GM12801 (cell line): ENCODE results near the gene MMP21.

Experiments
- CTCF ChIP-seq: IDR thresholded peaks from one replicate; pipeline ENCODE4 v1.5.1; 2011; ENCODE audit warnings: control low read depth; ENCODE audit not compliant: insufficient read length; ENCODE audit errors: extremely low read depth

Gene MMP21

GRCh38 chr10:125801574-125801973 is 26.0 kb upstream of the MMP21 start:
- no peak for TF ChIP-seq CTCF

DNA sequence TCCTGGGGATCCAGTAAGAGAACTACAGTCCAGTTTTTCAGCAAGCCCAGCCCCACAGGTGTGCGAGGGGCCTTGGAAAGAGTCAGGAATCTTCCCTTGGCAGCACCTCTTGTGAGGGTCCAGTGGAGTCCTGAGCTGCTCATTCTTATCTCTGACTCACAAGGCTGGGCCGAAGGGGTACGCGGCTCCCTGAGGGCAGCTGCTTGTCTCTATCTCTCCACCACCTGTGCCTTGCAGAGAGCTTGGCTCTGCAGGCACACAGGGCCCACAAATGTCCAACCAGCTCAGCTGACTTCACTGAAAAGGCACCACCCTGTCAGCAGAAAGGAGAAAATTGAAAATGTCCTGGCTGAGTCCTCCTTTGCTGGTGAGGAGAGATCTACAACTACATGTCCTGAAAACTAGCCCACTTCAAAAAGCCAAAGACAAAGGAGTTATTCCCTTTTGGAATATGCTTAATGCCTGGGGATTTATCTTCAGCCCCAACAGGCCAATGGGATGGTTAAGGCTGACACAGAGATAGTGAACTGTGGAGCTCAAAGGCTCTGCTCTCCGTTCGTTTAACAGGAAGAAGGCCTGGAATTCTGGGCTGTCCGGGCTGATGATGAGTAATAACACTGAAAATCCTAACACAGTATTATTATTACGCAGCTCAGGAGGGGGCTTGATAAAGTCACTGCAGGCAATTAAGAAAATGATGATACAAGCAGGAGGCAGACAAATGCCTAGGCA is 24.0 kb upstream of the MMP21 start:
- TF ChIP-seq CTCF: no peak

DNA sequence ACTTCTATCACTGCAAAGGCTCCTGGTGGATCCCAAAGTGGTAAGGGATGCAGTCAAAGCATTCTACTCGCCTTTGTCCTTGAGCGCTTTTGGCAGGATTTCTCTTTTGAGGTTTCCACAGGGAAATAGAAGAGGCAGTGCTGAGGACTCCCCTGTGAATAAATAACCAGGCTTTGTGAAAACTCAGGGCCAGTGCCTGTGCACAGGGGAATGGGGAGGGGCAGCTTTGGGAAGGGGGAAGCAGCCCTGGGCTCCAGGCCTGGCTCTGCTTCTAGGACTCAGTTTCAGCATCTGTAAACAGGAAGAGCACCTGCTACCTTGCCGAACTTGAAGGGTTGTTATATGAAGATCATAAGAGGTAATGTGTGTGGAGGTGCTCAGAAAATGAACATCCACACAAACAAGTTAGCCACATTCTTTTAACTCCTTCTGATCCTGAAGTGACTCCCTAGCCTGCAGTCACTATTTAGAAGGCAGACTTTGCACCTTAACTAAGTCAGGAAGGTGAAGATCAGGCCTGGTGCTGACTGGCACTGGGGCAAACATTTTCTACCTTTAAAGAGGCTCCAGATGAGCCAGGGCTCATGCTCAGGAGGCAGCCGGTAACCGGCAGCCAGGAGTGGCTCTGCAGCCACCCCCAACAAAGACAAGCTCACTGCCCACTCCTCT is 22.5 kb upstream of the MMP21 start:
- TF ChIP-seq CTCF: no peak

GRCh38 chr10:125797424-125797823 is 21.8 kb upstream of the MMP21 start:
- no peak for TF ChIP-seq CTCF

- no peak for TF ChIP-seq CTCF
These were observed 20.1 kb upstream of the MMP21 start for GRCh38 chr10:125795637-125796190.

DNA sequence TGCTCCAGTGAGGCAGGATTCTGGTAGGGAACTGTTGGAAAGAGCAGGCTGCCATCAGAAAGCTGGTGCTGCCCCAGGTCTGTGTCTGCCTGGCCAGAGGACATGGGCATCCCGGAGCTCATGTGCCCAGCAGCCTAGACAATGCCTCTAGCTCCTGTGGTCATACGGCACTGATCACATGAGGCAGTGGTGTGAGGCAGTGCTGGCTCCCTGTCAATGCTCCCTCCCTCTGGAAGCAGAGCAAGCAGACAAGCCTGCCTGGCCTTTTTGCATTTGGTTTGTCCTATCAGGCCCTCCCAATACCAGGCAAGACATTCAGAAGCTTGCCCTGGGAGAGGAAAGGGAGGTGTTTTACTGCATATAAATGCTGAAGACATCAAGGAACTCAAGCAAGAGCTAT is 19.5 kb upstream of the MMP21 start:
- no peak for TF ChIP-seq CTCF

DNA sequence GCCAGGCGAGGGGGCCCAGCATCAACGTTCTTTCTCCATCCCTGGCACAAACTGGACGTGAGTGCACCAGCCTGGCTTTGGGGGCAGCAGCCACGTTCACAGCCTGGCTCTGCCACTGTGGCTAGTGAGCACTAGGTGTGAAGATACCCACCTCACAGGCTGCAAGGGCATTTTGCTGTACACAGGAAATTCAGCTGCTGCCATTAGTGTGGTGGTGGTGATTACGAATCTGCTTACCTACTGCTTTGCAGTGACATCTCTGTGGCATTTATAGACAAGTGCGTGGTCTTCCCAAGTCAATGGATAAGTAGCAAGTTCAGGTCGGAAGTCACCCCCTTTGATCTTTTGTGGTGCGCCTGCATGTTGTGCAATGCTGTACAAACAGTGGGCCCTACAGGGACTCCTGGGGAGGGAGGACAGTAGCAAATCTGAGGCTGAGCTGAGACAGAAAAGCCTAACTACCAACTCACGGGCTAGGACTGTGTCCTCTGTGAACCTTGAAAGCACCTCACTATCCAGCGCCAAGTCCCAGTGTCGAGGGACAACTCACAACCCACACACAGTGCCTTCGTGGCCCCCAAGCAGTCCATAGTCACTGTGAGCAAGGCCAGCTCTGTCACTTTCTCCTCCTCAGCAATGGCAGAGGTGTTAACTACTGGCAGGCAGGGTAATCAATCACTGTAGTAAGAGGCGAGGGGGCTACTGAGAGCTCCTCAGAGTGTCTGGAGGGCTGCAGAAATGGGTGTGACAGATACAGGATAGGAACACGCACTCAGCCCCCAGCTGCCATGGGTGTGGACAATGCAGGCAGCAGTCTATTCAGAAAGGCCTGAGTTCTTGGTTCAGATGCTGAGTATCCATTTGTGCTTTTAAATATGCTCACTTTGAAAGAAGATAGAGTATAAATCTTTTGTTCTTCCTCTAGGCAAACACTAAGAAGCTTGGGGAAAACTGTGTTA is 17.0 kb upstream of the MMP21 start:
- no peak for TF ChIP-seq CTCF
